A673 (cell line): ENCODE results near the gene ACP2. TPM values are rescaled to one million over a fixed set of nuclear protein-coding genes. Genes with fewer than 3 reads are reported as not detected.
A peak's percentile ranks its signal among the peaks of the same experiment; 100 is the strongest.

Experiments used
- BruUV-seq: library from RNA; stranded (reverse); fragments of 400-500 nt; replicated peaks from 2 replicates; lab custom pipeline; 2021; lab: Mats Ljungman, UMichigan
- CTCF ChIA-PET: fragments of 300-600 bp; sonication (Branson Sonifier 250); formaldehyde crosslinking; loops from one replicate; lab custom pipeline; 2022; ENCODE audit warnings: antibody characterized with exemption; lab: Charles Lee
- POLR2A ChIA-PET: fragments of 300-600 bp; sonication (Branson Sonifier 250); formaldehyde crosslinking; loops from one replicate; lab custom pipeline; 2022; ENCODE audit warnings: antibody characterized with exemption; ENCODE audit not compliant: low non-redundant PET; lab: Charles Lee
- DNase-seq: peaks from one replicate; pipeline ENCODE4 v3.0.0-alpha.2; 2015; ENCODE audit warnings: low spot score
- H3K27ac ChIP-seq: fragments of 200-600 bp; sonication (generic); 2 replicates; pipeline ENCODE4 v1.5.1; 2016; ENCODE audit warnings: mixed run types, low read depth, mild to moderate bottlenecking, mixed read lengths, antibody characterized with exemption, low read length; ENCODE audit not compliant: poor library complexity, severe bottlenecking
- H3K27me3 ChIP-seq: fragments of 200-600 bp; sonication (generic); replicated peaks from 2 replicates; pipeline ENCODE4 v1.6.1; 2017; ENCODE audit warnings: mixed run types, low read depth, mild to moderate bottlenecking, mixed read lengths, antibody characterized with exemption, low read length; ENCODE audit not compliant: insufficient read depth, poor library complexity
- H3K36me3 ChIP-seq: fragments of 200-600 bp; sonication (generic); 2 replicates; pipeline ENCODE4 v1.6.1; 2016; ENCODE audit warnings: mixed run types, mild to moderate bottlenecking, mixed read lengths, antibody characterized with exemption, low read length; ENCODE audit not compliant: insufficient read depth, poor library complexity, severe bottlenecking
- H3K4me1 ChIP-seq: fragments of 200-600 bp; sonication (generic); 2 replicates; pipeline ENCODE4 v1.6.1; 2017; ENCODE audit warnings: mixed run types, mild to moderate bottlenecking, mixed read lengths, antibody characterized with exemption, low read length; ENCODE audit not compliant: insufficient read depth, poor library complexity, severe bottlenecking
- H3K4me3 ChIP-seq: fragments of 200-600 bp; sonication (generic); 2 replicates; pipeline ENCODE4 v1.5.1; 2016; ENCODE audit warnings: low read depth, mixed run types, mild to moderate bottlenecking, mixed read lengths, low read length; ENCODE audit not compliant: poor library complexity, severe bottlenecking
- H3K9me3 ChIP-seq: fragments of 200-600 bp; sonication (generic); 2 replicates; pipeline ENCODE4 v1.6.1; 2016; ENCODE audit warnings: mixed run types, low read depth, mild to moderate bottlenecking, mixed read lengths, antibody characterized with exemption, low read length; ENCODE audit not compliant: poor library complexity, severe bottlenecking
- EZH2 ChIP-seq: fragments of 200-600 bp; sonication (generic); IDR thresholded peaks from 2 replicates; pipeline ENCODE4 v1.6.1; 2017; ENCODE audit warnings: borderline replicate concordance, low read depth, mild to moderate bottlenecking, mixed read lengths, antibody characterized with exemption, low read length; ENCODE audit not compliant: poor library complexity, severe bottlenecking
- intact Hi-C: fragments of 100-400 bp; cut with micrococcal nuclease; formaldehyde crosslinking; loops from one replicate; pipeline ENCODE4 v1.10.0; 2022; ENCODE audit not compliant: unreplicated experiment
- total RNA-seq: library from RNA; stranded (reverse); gene quantifications from 2 replicates; pipeline ENCODE4 v1.2.3, GENCODE V29; 2021
- TF ChIP-seq, protein P1 (sequence below): fragments of 300-800, 200-600 bp; sonication (generic); conservative IDR thresholded peaks from 2 replicates; pipeline ENCODE4 v1.5.1; 2017; ENCODE audit warnings: low read depth, mild to moderate bottlenecking, antibody characterized with exemption, low read length, moderate library complexity, mixed read lengths

Gene ACP2
- total RNA-seq, 1 experiment from 2014 or later = 63.3 TPM

GRCh38 chr11:47261291-47261800, 12.7 kb upstream of the ACP2 start:
- no peak for DNase-seq
- ChIA-PET POLR2A (no interaction called here), CTCF (interaction anchor here (1.0 kb wide), 1 partner anchor 41 kb away, joined by 6 read pairs; no protein-coding TSS in a partner anchor)
- Histone ChIP-seq H3K27ac (no peak overlapping the region), H3K4me3 (no peak overlapping the region), H3K27me3 (no peaks in the 10 kb centered on the region), H3K9me3 (no peaks in the 10 kb centered on the region), H3K4me1 (peaks cover 24% of the 10 kb centered on the region), H3K36me3 (no peaks in the 10 kb centered on the region)
- BruUV-seq = no TSS peak
- intact Hi-C loops = no loop called here
- TF ChIP-seq, protein P1, sequence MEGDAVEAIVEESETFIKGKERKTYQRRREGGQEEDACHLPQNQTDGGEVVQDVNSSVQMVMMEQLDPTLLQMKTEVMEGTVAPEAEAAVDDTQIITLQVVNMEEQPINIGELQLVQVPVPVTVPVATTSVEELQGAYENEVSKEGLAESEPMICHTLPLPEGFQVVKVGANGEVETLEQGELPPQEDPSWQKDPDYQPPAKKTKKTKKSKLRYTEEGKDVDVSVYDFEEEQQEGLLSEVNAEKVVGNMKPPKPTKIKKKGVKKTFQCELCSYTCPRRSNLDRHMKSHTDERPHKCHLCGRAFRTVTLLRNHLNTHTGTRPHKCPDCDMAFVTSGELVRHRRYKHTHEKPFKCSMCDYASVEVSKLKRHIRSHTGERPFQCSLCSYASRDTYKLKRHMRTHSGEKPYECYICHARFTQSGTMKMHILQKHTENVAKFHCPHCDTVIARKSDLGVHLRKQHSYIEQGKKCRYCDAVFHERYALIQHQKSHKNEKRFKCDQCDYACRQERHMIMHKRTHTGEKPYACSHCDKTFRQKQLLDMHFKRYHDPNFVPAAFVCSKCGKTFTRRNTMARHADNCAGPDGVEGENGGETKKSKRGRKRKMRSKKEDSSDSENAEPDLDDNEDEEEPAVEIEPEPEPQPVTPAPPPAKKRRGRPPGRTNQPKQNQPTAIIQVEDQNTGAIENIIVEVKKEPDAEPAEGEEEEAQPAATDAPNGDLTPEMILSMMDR = no peak
- TF ChIP-seq EZH2 = no peak

- BruUV-seq = no TSS peak
- Histone ChIP-seq H3K4me1 (peaks cover 17% of the 10 kb centered on the region), H3K9me3 (no peaks in the 10 kb centered on the region), H3K4me3 (no peak overlapping the region), H3K36me3 (no peaks in the 10 kb centered on the region), H3K27me3 (no peaks in the 10 kb centered on the region), H3K27ac (no peak overlapping the region)
- intact Hi-C loops = no loop called here
- POLR2A ChIA-PET = no interaction called here
- TF ChIP-seq, protein P1 = no peak
- TF ChIP-seq EZH2 = no peak
- CTCF ChIA-PET = interaction anchor here (1.3 to 2.2 kb wide), 4 partner anchors 11 to 83 kb away, joined by 3 to 11 read pairs (median 8); partner anchors contain the start of genes ACP2 and ARFGAP2
- DNase-seq = no peak
Observed at GRCh38 chr11:47260366-47260765, 11.8 kb upstream of the ACP2 start.

DNA sequence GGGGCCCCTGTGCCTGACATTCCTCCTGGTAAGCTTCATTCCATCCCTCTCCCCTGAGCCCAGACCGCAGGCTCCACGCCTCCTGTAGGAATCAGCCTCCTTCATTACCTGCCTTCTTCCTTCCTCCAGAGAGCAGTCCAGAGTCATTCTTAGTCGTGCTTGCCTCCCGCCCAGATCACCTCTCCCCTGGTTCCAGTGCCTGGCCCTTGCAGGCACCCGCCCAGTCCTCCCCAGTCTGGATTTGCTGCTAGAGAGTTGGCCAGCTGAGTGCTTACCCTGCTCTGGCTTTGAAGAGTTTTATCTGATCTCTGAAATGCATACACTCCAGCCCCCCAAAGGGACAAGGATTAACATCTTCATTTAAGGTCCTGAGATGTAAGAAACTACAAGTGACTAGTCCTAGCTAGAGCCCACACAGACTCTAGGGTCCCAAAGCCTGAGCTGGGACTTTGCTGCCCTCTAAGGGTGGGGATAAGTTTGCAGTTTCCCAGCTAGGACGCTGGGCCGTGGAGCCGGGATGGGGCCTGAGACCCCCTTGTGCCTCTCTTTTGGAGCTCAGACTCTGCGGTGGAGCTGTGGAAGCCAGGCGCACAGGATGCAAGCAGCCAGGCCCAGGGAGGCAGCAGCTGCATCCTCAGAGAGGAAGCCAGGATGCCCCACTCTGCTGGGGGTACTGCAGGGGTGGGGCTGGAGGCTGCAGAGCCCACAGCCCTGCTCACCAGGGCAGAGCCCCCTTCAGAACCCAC, 10.8 kb upstream of the ACP2 start:
- no peak overlapping the region for H3K4me3 ChIP-seq
- TF ChIP-seq, protein P1 = peak; percentile 87
- no peak for TF ChIP-seq EZH2
- no peaks in the 10 kb centered on the region for H3K27me3 ChIP-seq
- H3K27ac ChIP-seq = no peak overlapping the region
- CTCF ChIA-PET = interaction anchor here (0.6 to 2.2 kb wide), 14 partner anchors 10 to 294 kb away, joined by 3 to 11 read pairs (median 4); partner anchors contain the start of genes ACP2, ARFGAP2 and DDB2
- H3K36me3 ChIP-seq = no peaks in the 10 kb centered on the region
- BruUV-seq = no TSS peak
- H3K4me1 ChIP-seq = peaks cover 23% of the 10 kb centered on the region
- POLR2A ChIA-PET = interaction anchor here (0.6 to 0.7 kb wide), 2 partner anchors 47 to 103 kb away, joined by 4 to 5 read pairs; no protein-coding TSS in a partner anchor
- no peaks in the 10 kb centered on the region for H3K9me3 ChIP-seq
- intact Hi-C loops = loop anchor here (1.0 to 2.0 kb wide), 3 partner anchors 10 to 95 kb away; partner anchors contain the start of gene ARFGAP2
- peak; percentile 79 for DNase-seq
